HG03575 (cell line): ENCODE measurements around the gene TRIO.

Experiments used
- ATAC-seq: cut with Tn5 transposase; IDR thresholded peaks from one replicate; pipeline ENCODE4 v1.9.1; 2021; ENCODE audit not compliant: unreplicated experiment, insufficient number of reproducible peaks, low FRiP score; ENCODE audit errors: extremely low read depth

Gene TRIO

DNA sequence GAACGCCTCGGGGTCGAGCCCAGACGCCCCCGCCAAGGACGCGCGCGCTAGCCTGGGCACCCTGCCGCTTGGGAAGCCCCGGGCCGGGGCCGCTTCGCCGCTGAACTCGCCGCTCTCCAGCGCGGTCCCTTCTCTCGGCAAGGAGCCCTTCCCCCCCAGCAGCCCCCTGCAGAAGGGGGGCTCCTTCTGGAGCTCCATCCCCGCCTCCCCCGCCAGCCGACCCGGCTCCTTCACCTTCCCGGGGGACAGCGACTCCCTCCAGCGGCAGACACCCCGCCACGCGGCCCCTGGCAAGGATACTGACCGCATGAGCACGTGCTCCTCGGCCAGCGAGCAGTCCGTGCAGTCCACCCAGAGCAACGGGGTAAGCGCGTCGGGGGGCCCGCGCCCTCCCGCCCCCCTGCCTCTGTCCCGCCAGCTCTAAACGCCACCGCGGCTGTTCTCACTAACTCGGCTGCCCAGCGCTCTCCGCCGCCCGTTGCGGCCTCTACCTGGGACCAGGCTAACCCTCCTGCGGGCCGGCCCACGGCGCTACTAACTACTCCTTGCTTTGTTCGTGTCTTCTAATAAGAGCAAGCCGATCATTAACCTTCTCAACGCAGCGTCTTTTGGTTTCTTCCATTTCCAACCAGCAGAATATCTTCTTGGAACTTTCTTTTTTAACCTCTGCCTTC, 344.9 kb downstream of the TRIO start:
- ATAC-seq: no peak

DNA sequence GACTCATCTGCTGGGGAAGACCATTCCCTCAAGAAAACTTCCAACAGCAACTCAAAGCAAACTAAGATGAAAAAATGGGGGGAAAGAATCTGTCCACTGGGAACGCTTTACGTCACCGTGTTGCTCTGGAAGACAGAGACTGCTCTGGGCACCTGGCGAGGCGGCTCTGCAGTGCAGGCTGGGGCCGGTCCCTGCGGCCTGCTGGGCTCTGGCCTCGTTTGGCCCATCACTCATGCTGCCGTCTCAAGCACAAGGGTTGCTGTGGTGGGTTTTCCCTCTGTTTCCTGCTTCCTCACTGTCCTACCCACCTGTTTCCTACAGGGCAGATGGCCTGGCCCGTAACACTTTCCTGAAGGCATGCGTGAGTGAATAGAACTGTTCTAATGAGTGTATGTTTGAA, 345.6 kb downstream of the TRIO start:
- ATAC-seq: no peak

DNA sequence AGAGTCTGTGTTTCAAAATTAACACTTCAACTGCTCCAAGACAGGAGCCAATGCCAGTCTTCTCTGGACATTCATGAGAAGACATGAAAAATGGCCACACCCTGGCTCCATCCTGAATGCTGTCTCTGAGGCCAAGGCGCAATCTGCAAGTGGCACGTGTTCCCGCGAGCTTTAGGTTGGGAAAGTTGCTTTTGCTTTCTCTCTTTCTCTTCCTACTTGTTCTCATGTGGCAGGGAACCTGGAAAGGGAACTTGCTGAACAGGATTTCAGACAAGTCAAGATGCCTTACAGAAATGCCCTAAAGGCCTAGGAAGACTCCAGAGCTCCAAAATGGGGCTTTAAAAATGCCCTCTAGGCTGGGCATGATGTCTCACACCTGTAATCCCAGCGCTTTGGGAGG, 346.5 kb downstream of the TRIO start:
- ATAC-seq: no peak

DNA sequence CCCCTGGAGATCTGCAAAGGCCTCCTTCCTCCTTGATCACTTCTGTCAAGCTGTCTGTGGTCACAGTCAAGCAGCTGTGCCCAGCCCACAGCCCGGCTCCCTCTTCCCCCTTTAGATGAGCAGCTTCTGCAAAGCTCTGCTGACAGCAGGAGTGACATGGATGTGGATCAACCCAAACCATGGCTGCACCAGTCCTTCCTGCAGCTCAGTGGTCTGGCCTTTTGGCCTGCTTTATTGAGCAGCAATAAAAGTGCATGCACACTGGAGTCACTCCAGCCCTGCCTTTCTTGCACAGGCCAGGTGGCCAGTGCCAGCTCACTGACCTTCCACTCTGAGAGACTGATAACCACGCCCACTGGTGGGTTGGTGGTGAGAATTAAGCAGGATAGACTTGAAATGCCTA, 347.2 kb downstream of the TRIO start:
- ATAC-seq: no peak

DNA sequence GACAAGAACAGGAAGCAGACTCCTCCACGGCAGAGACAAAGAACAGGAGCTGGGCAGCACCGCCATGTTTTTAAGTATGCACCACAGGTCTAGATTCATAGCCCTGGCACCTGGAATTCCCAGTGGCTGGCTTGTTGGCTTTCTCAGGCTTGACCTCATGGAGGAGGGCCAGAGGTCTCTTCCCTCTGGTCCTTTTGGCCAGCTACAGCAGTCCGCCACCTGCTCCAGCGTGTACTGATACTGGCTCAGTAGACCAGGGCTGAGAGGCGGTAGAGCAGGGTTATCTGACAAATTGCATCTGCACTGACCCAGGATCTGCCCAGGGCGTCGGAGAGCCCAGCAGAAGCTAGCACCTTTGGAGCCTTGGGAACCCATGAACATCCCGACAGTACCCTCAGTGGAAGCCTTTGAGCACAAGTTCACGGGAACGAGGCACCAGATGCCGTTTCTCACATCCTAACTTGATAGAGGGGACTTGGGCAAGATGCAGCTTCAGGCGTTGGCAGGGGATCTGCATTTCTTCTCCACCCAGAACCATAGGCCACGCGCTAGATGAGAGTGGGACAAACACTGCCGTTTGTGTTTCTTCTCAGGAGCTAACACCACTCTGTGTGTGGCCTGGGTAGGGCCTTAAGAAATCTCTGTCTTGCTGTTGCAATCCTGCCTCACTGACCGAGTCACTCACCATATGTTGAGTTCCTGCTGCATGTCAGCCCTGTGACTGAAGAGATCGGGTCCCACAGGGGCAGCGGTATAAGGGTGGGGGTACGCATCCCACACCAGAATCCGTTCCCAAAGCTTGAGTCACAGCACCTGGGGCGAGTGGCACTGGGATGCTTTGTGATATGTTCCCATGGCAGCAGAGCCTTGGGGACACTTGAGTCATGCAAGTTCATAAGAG, 348.1 kb downstream of the TRIO start:
- ATAC-seq: no peak

DNA sequence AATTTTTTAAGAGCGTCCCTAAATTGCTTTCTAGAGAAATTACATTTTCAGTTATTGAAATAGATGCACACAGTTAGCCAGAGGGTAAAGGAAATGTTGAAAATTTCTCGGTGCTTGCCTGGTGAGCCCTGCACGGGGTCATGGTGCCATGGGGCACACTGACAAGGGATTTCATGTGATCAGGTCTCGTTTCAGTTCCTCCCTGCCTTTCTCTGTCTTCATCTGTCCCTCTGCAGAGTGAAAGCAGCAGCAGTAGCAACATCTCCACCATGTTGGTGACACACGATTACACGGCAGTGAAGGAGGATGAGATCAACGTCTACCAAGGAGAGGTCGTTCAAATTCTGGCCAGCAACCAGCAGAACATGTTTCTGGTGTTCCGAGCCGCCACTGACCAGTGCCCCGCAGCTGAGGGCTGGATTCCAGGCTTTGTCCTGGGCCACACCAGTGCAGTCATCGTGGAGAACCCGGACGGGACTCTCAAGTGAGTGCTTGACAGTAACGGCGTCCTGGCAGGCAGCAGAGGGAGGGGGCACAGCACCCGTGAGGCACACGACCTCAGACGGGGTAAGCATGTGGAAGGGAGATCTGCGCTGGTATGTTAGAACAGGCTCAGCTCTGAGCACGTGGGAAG, 349.3 kb downstream of the TRIO start:
- no peak for ATAC-seq

DNA sequence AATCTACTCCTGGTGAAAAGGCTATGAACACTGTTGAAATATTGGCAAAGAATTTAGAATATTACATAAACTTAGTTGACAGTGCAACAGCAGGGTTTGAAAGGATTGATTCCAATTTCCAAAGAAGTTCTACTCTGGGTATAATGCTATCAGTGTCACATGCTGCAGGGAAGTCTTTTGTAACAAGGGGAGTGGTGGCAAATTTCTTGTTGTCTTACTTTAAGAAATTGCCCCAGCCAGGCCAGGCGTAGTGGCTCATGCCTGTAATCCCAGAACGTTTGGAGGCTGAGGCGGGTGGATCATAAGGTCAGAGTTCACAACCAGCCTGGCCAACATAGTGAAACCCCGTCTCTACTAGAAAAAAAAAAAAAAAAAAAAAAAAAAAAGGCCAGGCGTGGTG, 352.2 kb downstream of the TRIO start:
- no peak for ATAC-seq

DNA sequence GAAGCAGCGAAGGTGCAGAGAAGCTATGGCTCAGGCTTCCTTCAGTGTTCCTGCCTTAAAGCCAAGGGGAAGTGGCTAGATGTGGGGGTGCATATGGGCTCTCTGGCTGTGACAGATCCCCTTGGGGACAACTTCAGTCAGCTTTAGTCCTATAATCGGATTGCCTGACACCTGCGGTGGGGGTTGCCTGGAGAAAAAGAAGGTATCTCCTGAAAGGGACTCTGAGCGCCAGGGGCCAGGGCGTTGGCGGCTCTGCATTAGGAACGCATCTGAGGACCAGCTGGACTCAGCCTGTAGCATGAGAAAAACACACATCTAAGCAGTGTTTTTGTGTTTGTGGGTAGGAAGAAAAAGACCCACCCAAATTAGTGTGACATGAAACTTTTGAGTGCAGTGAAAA, 354.2 kb downstream of the TRIO start:
- ATAC-seq: no peak

DNA sequence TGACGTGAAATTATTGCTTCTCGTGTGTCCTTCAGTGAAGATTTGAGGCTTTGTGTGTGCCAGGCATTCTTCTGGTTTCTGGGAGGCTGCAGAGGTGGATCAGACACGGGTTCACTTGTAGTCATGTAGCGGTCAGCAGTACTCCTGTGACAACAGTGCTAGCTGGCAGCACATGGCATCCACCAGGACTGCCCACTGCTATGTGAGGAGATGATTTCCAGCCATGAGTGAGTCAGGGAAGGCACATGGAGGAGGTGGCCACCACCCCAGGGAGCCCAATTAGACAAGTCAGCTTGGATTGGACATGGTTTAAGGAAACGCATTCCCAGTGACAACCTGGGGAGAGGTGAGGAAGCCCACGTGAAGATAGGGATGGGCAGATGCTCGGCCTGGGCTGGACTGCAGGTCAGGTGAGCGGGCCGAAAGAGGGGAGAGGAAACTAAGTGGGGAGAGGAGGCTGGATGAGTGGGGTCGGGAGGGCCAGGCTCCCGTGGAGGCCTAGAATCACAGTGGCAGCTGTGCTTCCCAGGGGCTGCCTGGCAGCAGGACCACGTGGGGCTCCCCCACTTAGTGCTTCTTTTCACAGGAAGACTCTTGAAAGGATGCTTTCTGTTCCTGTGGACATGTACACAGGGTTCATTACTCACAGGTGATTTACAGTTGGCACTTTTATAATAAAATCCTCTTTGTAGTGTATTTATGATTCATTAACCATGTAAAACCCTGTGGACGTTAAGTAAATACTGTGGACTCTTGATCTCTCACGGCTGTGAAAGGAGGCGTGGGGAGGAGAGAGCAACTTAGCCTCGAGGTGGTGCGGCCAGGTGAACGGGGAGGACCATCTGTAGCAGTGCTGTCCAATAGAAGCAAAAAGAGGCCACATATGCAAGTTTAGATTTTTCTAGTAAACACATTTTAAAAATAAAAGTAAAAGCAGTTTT, 358.5 kb downstream of the TRIO start:
- no peak for ATAC-seq

DNA sequence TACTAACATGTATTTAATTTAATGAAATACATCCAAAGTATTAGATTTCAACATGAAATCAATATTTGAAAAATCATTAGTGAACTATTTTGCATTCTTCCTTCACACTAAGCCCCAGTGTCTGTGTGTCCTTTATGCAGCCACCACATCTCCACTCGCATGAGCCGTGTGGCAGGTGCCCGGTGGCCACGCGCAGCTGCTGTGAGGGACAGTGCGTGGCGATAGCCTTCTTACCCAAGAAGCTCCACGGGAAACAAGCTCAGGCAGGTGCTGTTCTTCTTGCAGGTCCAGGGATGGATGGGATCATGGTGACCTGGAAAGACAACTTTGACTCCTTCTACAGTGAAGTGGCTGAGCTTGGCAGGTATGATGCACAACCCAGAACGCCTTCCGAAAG, 359.1 kb downstream of the TRIO start:
- no peak for ATAC-seq

DNA sequence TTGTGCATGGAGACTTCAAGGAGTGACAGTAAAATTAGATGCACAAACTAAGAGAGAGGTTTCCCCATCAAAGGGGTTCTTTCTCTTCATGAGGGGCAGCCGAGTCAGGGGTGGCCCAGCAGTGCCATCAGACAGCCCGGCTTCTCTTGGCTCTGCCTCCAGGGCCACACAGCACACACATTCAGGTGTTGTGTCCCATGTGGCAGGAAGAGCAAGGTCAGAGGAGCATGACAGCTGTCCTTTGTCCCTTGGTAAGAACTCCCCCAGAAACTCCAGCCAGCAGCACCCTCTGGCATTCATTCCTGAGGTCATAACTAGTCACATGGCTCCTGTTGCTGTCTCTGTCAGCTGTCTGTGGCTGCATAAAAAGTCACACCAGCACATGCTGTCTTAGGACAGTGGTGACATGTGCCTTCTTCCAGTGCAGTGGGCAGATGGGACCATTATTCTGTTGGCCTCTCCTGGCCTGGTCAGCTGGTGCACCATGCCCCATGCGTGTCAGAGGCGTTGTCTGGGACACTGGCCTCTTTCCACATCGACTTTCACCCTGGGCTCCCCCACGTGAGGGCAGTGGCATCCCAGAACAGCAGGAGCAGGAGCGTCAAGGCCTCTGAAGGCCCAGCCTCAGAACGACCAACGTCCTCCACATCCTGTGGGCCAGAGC, 360.0 kb downstream of the TRIO start:
- ATAC-seq: no peak

DNA sequence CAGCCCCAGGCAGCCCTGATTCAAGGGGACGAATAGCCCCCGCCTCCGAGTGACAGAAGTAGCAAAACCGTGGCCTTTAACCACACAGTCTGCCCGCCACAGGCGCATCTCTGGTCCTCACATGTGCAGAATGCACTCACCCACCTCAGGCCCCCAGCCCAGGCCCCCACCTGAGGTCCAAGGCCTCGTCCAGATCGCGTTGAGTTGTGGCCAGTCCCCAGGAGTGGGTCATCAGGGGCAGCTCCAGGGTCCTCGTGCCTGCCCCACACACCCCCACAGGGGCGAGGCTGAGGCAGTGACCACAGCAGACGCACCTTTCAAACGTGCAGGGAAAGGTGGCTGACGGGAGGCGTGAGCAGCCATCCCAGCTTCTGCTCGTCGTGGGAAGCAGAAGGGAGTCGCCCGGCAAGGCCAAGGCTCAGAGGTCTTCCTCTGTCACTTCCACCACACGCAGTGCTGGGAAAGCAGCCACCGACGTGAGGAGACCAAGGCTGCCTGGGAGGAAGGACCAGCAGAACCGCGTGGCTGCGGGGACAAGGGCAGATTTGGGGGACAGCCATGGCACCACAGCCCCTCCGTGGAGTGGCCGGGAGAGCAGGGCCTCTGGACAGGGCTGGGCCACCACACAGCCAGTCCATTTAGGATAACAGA, 360.7 kb downstream of the TRIO start:
- ATAC-seq: no peak

DNA sequence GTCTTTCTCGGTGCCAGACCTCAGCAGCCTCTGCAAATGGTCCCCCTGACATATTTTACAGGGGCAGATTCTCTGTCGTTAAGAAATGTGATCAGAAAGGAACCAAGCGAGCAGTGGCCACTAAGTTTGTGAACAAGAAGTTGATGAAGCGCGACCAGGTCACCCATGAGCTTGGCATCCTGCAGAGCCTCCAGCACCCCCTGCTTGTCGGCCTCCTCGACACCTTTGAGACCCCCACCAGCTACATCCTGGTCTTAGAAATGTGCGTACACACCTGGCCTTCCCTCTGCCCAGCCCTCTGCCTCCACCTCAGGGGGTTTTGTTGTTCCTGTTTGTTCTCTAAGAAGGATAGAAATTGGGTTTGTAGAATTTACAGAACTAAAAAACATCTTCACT, 361.2 kb downstream of the TRIO start:
- ATAC-seq: no peak

DNA sequence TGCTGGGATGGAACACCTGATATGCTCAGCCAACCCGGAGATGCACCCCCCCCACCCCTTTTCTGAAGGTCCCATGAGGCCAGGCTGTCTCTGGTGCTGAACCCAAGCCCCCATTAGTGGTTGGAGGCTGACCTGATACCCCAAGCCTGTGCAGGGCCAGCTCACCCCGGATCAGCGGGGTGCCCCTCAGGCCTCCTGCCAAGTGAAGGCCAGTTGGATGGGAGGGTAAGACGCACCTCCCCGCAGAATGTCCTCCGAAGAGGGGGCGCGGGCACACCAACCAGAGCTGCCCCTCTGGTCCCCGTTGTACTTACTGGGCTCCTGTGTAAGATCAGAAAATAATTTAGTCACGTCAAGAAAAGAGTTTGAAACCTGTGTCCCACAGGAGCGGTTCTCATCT, 361.7 kb downstream of the TRIO start:
- no peak for ATAC-seq

DNA sequence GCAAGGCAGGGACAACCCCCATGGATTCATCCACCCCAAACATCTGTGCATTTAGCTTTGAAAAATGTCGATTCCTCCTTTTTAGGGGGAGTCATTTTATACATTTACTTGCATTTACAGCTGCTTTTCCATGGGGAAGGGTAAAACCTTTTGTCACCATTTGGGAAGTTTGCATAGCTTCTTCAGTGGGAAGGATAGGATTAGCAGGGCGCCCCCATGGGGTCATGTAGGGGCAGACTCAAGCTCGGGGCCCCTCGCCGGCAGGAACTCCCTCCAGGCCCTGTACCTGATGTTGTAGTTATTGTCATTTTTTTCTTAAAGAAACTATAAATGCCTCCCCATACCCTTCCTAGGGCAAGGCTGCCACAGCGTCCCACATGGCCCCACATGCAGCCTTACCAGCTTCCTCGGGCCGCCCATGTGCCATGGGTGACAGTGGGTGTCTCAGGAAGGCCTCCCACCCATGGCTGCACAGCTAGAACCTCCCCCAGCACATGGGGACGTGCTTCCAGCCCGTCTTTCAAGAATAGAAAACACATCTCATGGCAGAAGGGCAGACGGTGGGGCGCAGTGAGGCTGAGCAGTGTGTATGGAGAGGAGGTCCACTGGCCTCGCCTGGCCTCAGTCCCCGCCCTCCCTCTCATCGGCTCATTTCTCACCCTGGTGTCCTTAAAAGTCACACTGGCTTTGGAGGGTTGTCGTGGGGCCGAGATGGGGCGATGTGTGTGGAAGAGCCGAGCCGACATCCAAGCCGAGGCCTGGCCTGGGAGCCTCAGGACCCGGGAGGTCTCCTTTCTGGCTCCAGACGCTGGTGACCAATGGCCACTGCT, 362.4 kb downstream of the TRIO start:
- no peak for ATAC-seq

DNA sequence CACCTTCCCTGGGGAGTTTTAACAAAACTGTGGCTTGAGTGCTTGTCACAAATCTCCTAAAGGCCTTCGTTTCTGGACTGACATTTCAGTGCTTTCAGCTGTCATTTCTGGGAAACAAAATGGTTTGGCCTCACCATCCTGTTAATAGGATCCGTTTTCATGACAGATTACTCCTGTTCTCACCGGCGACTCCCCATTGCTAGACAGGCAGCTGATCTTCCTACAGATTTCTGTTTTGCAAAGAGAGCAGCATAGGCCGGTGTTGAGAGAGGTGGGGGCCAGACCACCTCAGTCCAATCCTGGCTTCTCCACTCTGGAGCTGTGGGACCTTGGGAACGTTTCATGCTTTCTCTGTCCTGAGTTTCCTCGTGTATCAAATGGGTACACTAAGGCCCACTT, 363.0 kb downstream of the TRIO start:
- no peak for ATAC-seq

DNA sequence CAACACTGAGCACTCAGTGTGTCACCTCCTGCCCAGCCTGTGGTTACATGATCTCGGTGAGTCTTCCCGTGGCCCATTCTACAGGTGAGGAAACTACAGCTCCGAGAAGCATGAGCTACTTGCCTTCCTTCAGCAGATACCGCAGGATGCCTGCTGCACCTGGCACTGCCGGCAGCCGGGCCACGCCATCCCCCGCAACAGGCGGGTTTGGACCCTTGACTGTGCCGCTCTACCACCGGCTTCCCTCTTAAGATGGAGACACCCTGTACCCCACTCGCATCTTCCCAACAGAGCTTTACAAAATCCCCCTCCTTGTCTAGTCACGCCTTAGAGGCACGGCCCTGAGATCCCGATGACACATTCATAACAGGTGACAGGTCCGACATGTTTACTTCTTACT, 363.5 kb downstream of the TRIO start:
- ATAC-seq: no peak
